K562 (cell line): ENCODE results near the gene MRO. TPM values are rescaled to one million over a fixed set of nuclear protein-coding genes. Genes with fewer than 3 reads are reported as not detected.

Experiments used
- ATF4 ChIP-seq: fragments of 450-650 bp; formaldehyde crosslinking; IDR thresholded peaks from 2 replicates; pipeline ENCODE4 v1.4.0; 2022; ENCODE audit warnings: mild to moderate bottlenecking, moderate library complexity
- CBX1 ChIP-seq: sonication (generic); IDR thresholded peaks from 2 replicates; pipeline ENCODE4 v1.6.1; 2016; ENCODE audit warnings: antibody characterized with exemption, low read depth, mild to moderate bottlenecking
- CHD7 ChIP-seq: fragments of 200-600 bp; sonication (generic); IDR thresholded peaks from one replicate; pipeline ENCODE4 v1.6.1; 2012; ENCODE audit warnings: mild to moderate bottlenecking, low read depth, low read length, inconsistent platforms
- LEF1 ChIP-seq: fragments of 450-650 bp; IDR thresholded peaks from 2 replicates; pipeline ENCODE4 v1.6.1; 2016; ENCODE audit warnings: mild to moderate bottlenecking
- MCM5 ChIP-seq: fragments of 450-650 bp; IDR thresholded peaks from 2 replicates; pipeline ENCODE4 v1.6.1; 2016; ENCODE audit warnings: low read depth
- NCOA4 ChIP-seq: fragments of 450-650 bp; IDR thresholded peaks from 2 replicates; pipeline ENCODE4 v1.6.1; 2018; ENCODE audit warnings: mild to moderate bottlenecking; ENCODE audit not compliant: partially characterized antibody
- NONO ChIP-seq, 2 experiments: fragments of 200-400 bp in 1 of 2; fragments of 450-650 bp in 1 of 2; formaldehyde crosslinking in 1 of 2; IDR thresholded peaks; 2 replicates each; pipeline ENCODE4 v1.6.1; 2017; ENCODE audit warnings: low read depth in 2 of 2, mild to moderate bottlenecking in 2 of 2, moderate library complexity in 2 of 2, low read length in 1 of 2
- PRDM10 ChIP-seq: fragments of 450-650 bp; IDR thresholded peaks from 2 replicates; pipeline ENCODE4 v1.6.1; 2018; ENCODE audit not compliant: partially characterized antibody
- RAD21 ChIP-seq, 2 experiments: fragments of 250-450 bp in 1 of 2; fragments of 450-650 bp in 1 of 2; sonication (Bioruptor Pico) in 1 of 2; formaldehyde crosslinking in 1 of 2; IDR thresholded peaks in 1 of 2; conservative IDR thresholded peaks in 1 of 2; 2 replicates each; pipeline versions ENCODE4 v1.4.0 to v1.8.0; 2020 to 2022; ENCODE audit warnings: mild to moderate bottlenecking in 2 of 2, moderate library complexity in 1 of 2
- RCOR1 ChIP-seq, 2 experiments: IDR thresholded peaks; 2 replicates each; pipeline ENCODE4 v1.6.1; 2012; ENCODE audit warnings: low read depth in 2 of 2, low read length in 2 of 2, borderline replicate concordance in 1 of 2, improper control_type of control experiment in 1 of 2
- SMAD2 ChIP-seq: fragments of 150-350 bp; IDR thresholded peaks from 2 replicates; pipeline ENCODE4 v1.6.1; 2014; ENCODE audit warnings: low read depth, mild to moderate bottlenecking, low read length
- ZNF584 ChIP-seq: fragments of 200-800 bp; sonication (Bioruptor generic); IDR thresholded peaks from 2 replicates; pipeline ENCODE4 v1.6.1; 2016; ENCODE audit warnings: low read depth, mild to moderate bottlenecking, missing genetic modification characterization, missing compliant biosample characterization
- polyA plus RNA-seq, 8 experiments: library from polyadenylated mRNA; depleted of rRNA in 4 of 8; stranded (reverse) in 5 of 8; unstranded in 3 of 8; fragments of >200 nt; fragmentation: Nextera tagmentation in 2 of 8; fragmentation: Illumina TruSeq in 1 of 8; extraction: Ambion mirVana in 2 of 8; extraction: Trizol in 1 of 8; gene quantifications; 2 replicates each; pipeline versions ENCODE4 v1.2.1 to v1.2.3, GENCODE V29; 2011 to 2014; ENCODE audit warnings: inconsistent platforms in 1 of 8, missing spikeins in 1 of 8
- total RNA-seq, 7 experiments: library from RNA; depleted of rRNA in 6 of 7; stranded (reverse); fragments of >200 nt in 6 of 7; fragmentation: Illumina TruSeq in 2 of 7; extraction: Trizol in 2 of 7; gene quantifications; 2 replicates each; pipeline versions ENCODE4 v1.2.1 to v1.2.3, GENCODE V29; 2011 to 2021; ENCODE audit warnings: low replicate concordance in 1 of 7

Gene MRO
- total and polyA plus RNA-seq, 9 of the 15 experiments (the other 6 are each of a cell fraction or from before 2014, with no cell fraction given) = 0.06 TPM; not detected in 8

GRCh38 chr18:50839996-50840395 lies 20.2 kb upstream of the MRO start (continued):
- TF ChIP-seq CHD7 = no peak
- peak in 1 of 2 experiments; percentile 83; a peak in 2 of 4 replicates for TF ChIP-seq RCOR1 (IDR thresholded peaks at IDR 0.05; ENCODE audit: borderline replicate concordance in 1 of 2, low read depth in 2 of 2, low read length in 2 of 2)
- no peak for TF ChIP-seq PRDM10
- no peak for TF ChIP-seq LEF1
- no peak for TF ChIP-seq NONO (IDR thresholded peaks at IDR 0.05; ENCODE audit: low read depth in 2 of 2, low read length in 1 of 2)
- TF ChIP-seq RAD21 (CRISPR knock-in tag; conservative IDR thresholded peaks at IDR 0.05 in 1 of 2, IDR thresholded peaks at IDR 0.05 in 1 of 2) = no peak
- TF ChIP-seq MCM5 = no peak
- no peak for TF ChIP-seq ZNF584 (CRISPR knock-in tag)
- TF ChIP-seq CBX1 = no peak
- no peak for TF ChIP-seq NCOA4
- no peak for TF ChIP-seq ATF4 (CRISPR knock-in tag)
- no peak for TF ChIP-seq SMAD2
